Endometrial microvascular endothelial cells (primary cell): ENCODE results near the gene TNFRSF14. TPM values are rescaled to one million over a fixed set of nuclear protein-coding genes. Genes with fewer than 3 reads are reported as not detected.

Experiments
- in situ Hi-C: cut with HindIII; loops from 2 replicates; pipeline ENCODE4 v1.10.0; 2017; ENCODE audit warnings: low sequenced_read_pairs, low pct_unique_long_range_greater_than_20kb; ENCODE audit errors: inconsistent ontology term
- total RNA-seq: library from RNA; depleted of rRNA; stranded (reverse); fragments of >200 nt; gene quantifications from one replicate; pipeline ENCODE4 v1.2.3, GENCODE V29; 2015; ENCODE audit errors: inconsistent ontology term

Gene TNFRSF14
- total RNA-seq, 1 donor from 2014 or later, result 41.4 TPM

- in situ Hi-C loops, result no loop called here
Measured at GRCh38 chr1:2534687-2535441, 21.3 kb upstream of the TNFRSF14 start.

GRCh38 chr1:2535455-2535854, 20.7 kb upstream of the TNFRSF14 start:
- in situ Hi-C loops, result no loop called here

- in situ Hi-C loops, result no loop called here
Measured at GRCh38 chr1:2535981-2536380, 20.2 kb upstream of the TNFRSF14 start.

- in situ Hi-C loops, result no loop called here
Measured at GRCh38 chr1:2537784-2538115, 18.4 kb upstream of the TNFRSF14 start.

GRCh38 chr1:2538376-2538775, 17.8 kb upstream of the TNFRSF14 start:
- in situ Hi-C loops, result no loop called here

GRCh38 chr1:2538872-2539271, 17.3 kb upstream of the TNFRSF14 start:
- in situ Hi-C loops, result no loop called here

- in situ Hi-C loops, result no loop called here
Measured at GRCh38 chr1:2539312-2539907, 16.8 kb upstream of the TNFRSF14 start.

- in situ Hi-C loops, result no loop called here
Measured at GRCh38 chr1:2540816-2541492, 15.2 kb upstream of the TNFRSF14 start.

GRCh38 chr1:2541619-2542245, 14.4 kb upstream of the TNFRSF14 start:
- in situ Hi-C loops, result no loop called here

- in situ Hi-C loops, result no loop called here
Measured at GRCh38 chr1:2542246-2542915, 13.8 kb upstream of the TNFRSF14 start.

- in situ Hi-C loops, result no loop called here
Measured at GRCh38 chr1:2543543-2544092, 12.6 kb upstream of the TNFRSF14 start.

GRCh38 chr1:2544093-2544874, 11.9 kb upstream of the TNFRSF14 start:
- in situ Hi-C loops, result no loop called here

GRCh38 chr1:2544875-2545640, 11.1 kb upstream of the TNFRSF14 start:
- in situ Hi-C loops, result no loop called here

- in situ Hi-C loops, result no loop called here
Measured at GRCh38 chr1:2545754-2546514, 10.2 kb upstream of the TNFRSF14 start.

GRCh38 chr1:2546515-2547209, 9.5 kb upstream of the TNFRSF14 start:
- in situ Hi-C loops, result no loop called here
